Tibial nerve (tissue), 4 donors: ENCODE measurements around the gene ZFYVE28. TPM values are rescaled to one million over a fixed set of nuclear protein-coding genes. Genes with fewer than 3 reads are reported as not detected.

ENCODE experiments used
- DNase-seq, 2 donors: peaks; one replicate each; pipeline ENCODE4 v3.0.0-alpha.2; 2019; ENCODE audit warnings: low spot score in 2 of 2
- H3K27ac ChIP-seq, 4 donors: fragments of 200-600 bp; sonication (generic) in 3 of 4; one replicate each; pipeline ENCODE4 v1.5.1; 2017 to 2019; ENCODE audit warnings: mild to moderate bottlenecking in 1 of 4
- H3K27me3 ChIP-seq, 2 donors: fragments of 200-600 bp; sonication (generic) in 1 of 2; one replicate each; pipeline versions ENCODE4 v1.5.1 to v1.6.0; 2017 to 2019
- H3K36me3 ChIP-seq, 3 donors: fragments of 200-600 bp; sonication (generic); one replicate each; pipeline ENCODE4 v1.5.1; 2018 to 2019
- H3K4me1 ChIP-seq, 4 donors: fragments of 200-600 bp; sonication (generic) in 3 of 4; one replicate each; pipeline ENCODE4 v1.5.1; 2017 to 2019
- H3K4me3 ChIP-seq, 4 donors: fragments of 200-600 bp; sonication (generic) in 3 of 4; one replicate each; pipeline ENCODE4 v1.5.1; 2017 to 2019; ENCODE audit warnings: mild to moderate bottlenecking in 1 of 4, moderate library complexity in 1 of 4
- H3K9me3 ChIP-seq, 4 donors: fragments of 200-600 bp; sonication (generic) in 3 of 4; one replicate each; pipeline ENCODE4 v1.5.1; 2017 to 2019
- EP300 ChIP-seq, 2 donors: sonication (generic); formaldehyde crosslinking; IDR thresholded peaks; one replicate each; pipeline ENCODE4 v1.6.1; 2017; ENCODE audit warnings: antibody characterized with exemption in 2 of 2, mild to moderate bottlenecking in 1 of 2
- POLR2A ChIP-seq, 2 donors: fragments of 450-650 bp; IDR thresholded peaks; one replicate each; pipeline ENCODE4 v1.6.1; 2017; ENCODE audit warnings: antibody characterized with exemption in 2 of 2, mild to moderate bottlenecking in 2 of 2, moderate library complexity in 2 of 2
- WGBS, 2 donors: methylation state at CpG; one replicate each; pipeline ENCODE4 v1.1.5; 2018; 5-methylcytosine and 5-hydroxymethylcytosine counted together
- total RNA-seq, 4 donors: library from RNA; depleted of rRNA; stranded (reverse); fragments of >200 nt; gene quantifications; one replicate each; pipeline ENCODE4 v1.1.0, GENCODE V29; 2016
- TF ChIP-seq, protein P1 (sequence below), 5 experiments: fragments of 200-600 bp in 3 of 5; fragments of 450-650 bp in 2 of 5; sonication (generic) in 3 of 5; IDR thresholded peaks; one replicate each; pipeline ENCODE4 v1.5.1; 2016 to 2019; ENCODE audit warnings: antibody characterized with exemption in 5 of 5, mild to moderate bottlenecking in 3 of 5, moderate library complexity in 2 of 5

The ZFYVE28 gene
- total RNA-seq, 4 donors from 2014 or later: 16.2 to 44.4 (median 26.5) TPM

DNA sequence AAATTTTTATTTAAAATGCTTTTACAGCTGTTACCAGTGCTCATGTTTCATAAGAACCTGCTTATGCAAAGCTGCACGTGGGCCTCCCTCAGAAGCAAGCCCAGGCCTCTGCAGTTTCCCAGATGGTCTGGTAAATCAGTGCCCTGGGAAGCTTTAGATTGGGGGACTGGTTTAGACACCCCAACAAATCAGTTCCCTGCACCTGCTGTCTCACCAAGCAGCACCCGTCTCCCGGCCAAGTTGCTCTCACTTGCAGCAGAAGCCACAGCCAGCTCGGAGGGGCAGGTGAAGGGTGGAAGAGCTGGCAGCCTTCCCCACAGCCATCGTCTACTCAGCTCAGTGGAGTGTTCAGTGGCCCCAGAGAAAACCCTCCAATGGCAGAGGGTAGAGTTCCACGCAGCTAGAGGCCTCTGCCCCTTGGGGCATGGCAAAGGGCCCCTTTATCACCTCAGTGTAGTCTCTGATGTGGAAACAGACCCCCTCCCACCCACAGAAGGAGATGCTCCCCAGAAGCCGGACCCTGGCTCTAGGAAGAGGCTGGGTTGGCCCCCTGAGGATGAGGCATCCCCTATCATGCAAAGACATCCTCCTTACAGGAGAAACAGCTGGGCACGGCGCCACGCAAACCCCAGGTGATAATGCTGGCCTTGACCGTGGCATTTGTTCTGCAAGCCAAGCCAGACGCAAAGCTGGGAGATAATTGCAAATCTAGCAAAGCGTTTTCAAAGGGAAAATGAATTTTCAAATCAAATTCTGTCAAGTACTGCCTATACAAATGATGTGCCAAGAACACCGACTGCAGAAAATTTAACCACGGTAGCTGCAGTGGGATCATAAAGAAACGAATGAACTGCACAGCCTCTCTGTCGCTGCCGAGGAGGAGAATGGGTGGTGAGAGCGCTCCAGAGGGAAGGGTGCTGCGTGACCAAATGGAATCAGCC, 51.9 kb downstream of the ZFYVE28 start:
- Histone ChIP-seq H3K27ac (no peak overlapping the region), H3K4me3 (no peak overlapping the region), H3K4me1 (peaks cover 0 to 32% (median 5%) of the 10 kb centered on the region in 4 donors), H3K27me3 (no peaks in the 10 kb centered on the region), H3K9me3 (peaks cover 0 to 9% (median 0%) of the 10 kb centered on the region in 4 donors), H3K36me3 (peaks cover 0 to 20% (median 0%) of the 10 kb centered on the region in 3 donors)
- WGBS, 2 donors: 73% methylated on average over 17 to 20 of the region's 20 CpGs
- TF ChIP-seq, protein P1, sequence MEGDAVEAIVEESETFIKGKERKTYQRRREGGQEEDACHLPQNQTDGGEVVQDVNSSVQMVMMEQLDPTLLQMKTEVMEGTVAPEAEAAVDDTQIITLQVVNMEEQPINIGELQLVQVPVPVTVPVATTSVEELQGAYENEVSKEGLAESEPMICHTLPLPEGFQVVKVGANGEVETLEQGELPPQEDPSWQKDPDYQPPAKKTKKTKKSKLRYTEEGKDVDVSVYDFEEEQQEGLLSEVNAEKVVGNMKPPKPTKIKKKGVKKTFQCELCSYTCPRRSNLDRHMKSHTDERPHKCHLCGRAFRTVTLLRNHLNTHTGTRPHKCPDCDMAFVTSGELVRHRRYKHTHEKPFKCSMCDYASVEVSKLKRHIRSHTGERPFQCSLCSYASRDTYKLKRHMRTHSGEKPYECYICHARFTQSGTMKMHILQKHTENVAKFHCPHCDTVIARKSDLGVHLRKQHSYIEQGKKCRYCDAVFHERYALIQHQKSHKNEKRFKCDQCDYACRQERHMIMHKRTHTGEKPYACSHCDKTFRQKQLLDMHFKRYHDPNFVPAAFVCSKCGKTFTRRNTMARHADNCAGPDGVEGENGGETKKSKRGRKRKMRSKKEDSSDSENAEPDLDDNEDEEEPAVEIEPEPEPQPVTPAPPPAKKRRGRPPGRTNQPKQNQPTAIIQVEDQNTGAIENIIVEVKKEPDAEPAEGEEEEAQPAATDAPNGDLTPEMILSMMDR (IDR thresholded peaks at IDR 0.05): no peak
- no peak for TF ChIP-seq POLR2A (IDR thresholded peaks at IDR 0.05)
- TF ChIP-seq EP300 (IDR thresholded peaks at IDR 0.05): no peak
- DNase-seq: no peak

DNA sequence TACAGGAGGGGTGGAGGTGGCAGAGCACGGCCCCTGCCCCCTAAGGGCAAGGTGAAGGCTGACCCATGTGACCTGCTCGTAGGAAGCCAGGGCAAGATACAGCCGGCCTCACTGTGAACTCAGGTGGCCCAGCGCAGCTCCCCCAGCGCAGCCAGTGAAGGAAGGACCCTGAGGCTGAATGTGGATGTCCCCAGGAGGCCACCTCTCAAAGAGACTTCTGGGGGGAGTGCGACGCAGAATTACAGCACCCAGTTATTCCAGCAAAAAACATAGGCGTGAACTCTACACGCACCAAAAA, 52.6 kb downstream of the ZFYVE28 start:
- H3K27ac ChIP-seq: no peak overlapping the region
- TF ChIP-seq POLR2A (IDR thresholded peaks at IDR 0.05): no peak
- no peak for TF ChIP-seq EP300 (IDR thresholded peaks at IDR 0.05)
- DNase-seq: no peak
- 59 to 70% methylated on average over 4 to 9 of the region's 9 CpGs for WGBS, 2 donors
- peaks cover 0 to 14% (median 0%) of the 10 kb centered on the region in 3 donors for H3K36me3 ChIP-seq
- peaks cover 0 to 33% (median 5%) of the 10 kb centered on the region in 4 donors for H3K4me1 ChIP-seq
- no peaks in the 10 kb centered on the region for H3K27me3 ChIP-seq
- H3K9me3 ChIP-seq: peaks cover 0 to 9% (median 0%) of the 10 kb centered on the region in 4 donors
- H3K4me3 ChIP-seq: no peak overlapping the region

DNA sequence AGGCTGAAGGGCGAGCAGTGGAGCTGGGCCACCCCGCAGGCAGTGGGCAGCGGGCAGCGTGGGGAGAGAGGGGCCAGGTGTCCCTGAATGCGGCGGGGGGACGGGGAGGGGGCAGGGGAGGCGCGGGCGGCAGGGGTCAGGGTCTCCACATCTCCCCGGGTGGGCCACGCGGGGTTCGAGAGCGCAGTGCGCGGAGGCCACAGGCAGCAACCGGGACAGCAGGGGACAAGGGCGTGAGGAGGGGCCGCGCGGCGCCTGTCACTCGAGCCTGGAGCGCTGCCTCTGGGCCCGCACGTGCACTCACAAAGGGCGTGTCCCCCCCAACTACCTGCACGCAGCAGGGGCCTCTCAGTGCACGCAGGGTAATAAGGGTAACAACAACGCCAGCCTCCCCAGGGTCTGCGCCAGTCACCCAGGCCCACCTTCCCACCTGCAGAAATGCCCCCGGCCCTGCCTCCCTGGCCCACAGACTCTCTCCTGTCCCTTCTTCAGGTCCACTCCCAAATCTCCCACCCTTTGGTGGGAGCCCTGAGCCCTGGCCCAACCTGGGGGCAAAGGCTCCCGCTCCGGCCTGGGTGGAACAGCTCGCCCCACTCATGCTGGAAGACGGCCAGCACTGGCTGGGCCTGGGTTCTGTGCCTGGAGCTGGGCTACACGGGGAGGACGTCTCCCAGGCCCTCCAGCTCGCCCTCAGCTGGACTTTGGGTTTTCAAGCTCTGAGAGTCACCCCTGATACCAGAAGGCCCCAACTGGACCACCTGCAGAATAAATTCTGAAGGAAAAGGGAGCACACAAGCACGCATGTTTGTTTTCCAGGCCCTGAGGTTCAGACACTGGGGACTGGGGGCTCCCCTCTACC, 53.2 kb downstream of the ZFYVE28 start:
- peaks cover 0 to 8% (median 0%) of the 10 kb centered on the region in 3 donors for H3K36me3 ChIP-seq
- TF ChIP-seq POLR2A (IDR thresholded peaks at IDR 0.05) (no peak), EP300 (IDR thresholded peaks at IDR 0.05) (no peak)
- H3K9me3 ChIP-seq: peaks cover 0 to 9% (median 0%) of the 10 kb centered on the region in 4 donors
- H3K4me1 ChIP-seq: peaks cover 0 to 33% (median 5%) of the 10 kb centered on the region in 4 donors
- DNase-seq: no peak
- H3K27me3 ChIP-seq: no peaks in the 10 kb centered on the region
- WGBS, 2 donors: 48 to 54% methylated on average over 28 to 32 of the region's 41 CpGs
- H3K4me3 ChIP-seq: peak overlapping the region; percentile 42 to 57 (median 46)
- H3K27ac ChIP-seq: peak overlapping the region in 1 of 4 donors; percentile 49

DNA sequence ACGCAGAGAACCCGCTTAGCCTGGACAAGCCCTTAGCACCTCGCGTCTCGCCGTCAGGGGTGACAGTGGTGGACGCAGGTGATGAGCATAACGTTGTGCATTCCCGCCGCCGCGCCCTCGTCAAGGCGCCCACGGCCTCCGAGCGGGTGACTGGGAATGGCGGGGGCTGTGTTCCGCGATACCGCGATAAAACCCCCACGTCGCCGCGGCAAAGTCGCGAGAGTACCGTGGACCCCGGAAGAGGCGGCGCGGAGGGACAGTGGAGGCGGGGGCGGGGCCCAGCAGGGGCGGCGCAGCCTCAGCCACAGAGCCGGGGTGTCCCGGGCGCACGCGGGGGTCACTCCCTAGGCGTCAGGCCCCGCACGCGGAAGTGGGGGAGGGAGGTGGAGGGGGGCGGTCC, 53.8 kb downstream of the ZFYVE28 start:
- Histone ChIP-seq H3K36me3 (peaks cover 0 to 5% (median 0%) of the 10 kb centered on the region in 3 donors), H3K4me3 (peak overlapping the region; percentile 42 to 57 (median 46)), H3K27me3 (no peaks in the 10 kb centered on the region), H3K4me1 (peaks cover 0 to 33% (median 5%) of the 10 kb centered on the region in 4 donors), H3K9me3 (peaks cover 0 to 9% (median 0%) of the 10 kb centered on the region in 4 donors), H3K27ac (peak overlapping the region in 3 of 4 donors; percentile 17 to 49 (median 25))
- 28% methylated on average over 28 to 39 of the region's 47 CpGs for WGBS, 2 donors
- TF ChIP-seq POLR2A (IDR thresholded peaks at IDR 0.05) (no peak), EP300 (IDR thresholded peaks at IDR 0.05) (no peak)
- TF ChIP-seq, protein P1 (IDR thresholded peaks at IDR 0.05): no peak
- no peak for DNase-seq

DNA sequence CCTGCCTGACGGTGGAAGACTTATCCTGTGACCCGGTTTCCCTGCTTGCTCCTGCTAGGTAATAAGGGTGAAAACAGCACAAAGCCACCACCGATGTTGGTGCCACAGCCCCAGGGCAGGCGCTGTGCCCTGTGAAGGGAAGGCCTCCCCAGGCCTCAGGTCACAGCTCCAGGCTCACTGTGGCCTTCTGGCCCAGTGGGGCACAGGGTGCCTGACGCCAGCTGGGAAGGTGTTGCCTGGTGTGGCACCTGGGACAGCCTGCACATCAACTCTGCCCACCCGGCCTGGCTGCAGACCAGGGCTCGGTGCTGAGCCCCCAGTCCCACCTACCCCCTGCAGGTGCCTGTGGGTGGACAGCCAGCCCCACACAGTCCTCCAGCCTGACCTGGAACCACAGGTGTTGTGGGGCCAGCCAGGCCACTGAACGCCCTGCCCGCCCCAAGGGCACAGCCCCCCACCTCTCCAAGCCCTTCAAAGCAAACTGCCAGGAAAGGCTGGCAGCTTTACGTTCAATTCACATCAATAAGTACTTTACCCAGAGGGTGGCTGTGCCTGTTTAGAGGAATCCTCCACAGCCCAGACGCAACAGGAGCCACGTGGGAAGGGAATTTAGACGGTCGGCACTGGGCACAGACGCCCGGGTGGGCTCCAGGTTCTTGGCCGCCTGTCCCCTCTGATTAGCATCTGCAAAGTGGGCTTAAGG, 54.3 kb downstream of the ZFYVE28 start:
- Histone ChIP-seq H3K27ac (peak overlapping the region in 3 of 4 donors; percentile 17 to 49 (median 25)), H3K4me1 (peaks cover 0 to 33% (median 5%) of the 10 kb centered on the region in 4 donors), H3K36me3 (peaks cover 0 to 4% (median 0%) of the 10 kb centered on the region in 3 donors), H3K27me3 (no peaks in the 10 kb centered on the region), H3K9me3 (peaks cover 0 to 7% (median 0%) of the 10 kb centered on the region in 4 donors), H3K4me3 (peak overlapping the region; percentile 42 to 57 (median 46))
- DNase-seq: no peak
- 58 to 65% methylated on average over 14 to 15 of the region's 17 CpGs for WGBS, 2 donors
- TF ChIP-seq, protein P1 (IDR thresholded peaks at IDR 0.05): no peak
- TF ChIP-seq EP300 (IDR thresholded peaks at IDR 0.05): no peak
- TF ChIP-seq POLR2A (IDR thresholded peaks at IDR 0.05): no peak
